ENCODE results near the gene CCDC149.

Gene CCDC149

DNA sequence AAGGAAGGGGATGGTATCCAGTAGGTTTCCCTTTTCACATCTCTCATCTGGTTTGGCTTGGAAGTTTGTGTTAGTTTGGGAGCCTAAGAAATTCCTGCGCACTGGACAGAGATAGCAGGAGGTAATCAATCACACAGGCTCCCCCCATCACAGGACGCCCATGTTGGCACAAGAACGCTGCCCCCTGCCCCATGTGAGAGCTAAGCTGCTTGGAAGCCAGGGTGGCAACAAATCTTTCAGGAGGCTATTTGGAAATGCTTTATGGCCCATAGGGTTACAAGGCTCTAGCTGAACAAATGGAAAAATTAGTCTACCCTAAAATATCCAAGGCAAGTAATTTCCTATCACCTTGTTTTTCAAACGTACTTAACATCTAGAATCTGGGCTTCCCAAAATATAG lies 63.5 kb downstream of the CCDC149 start:
- Histone ChIP-seq H3K9ac (ENCODE audit: low read length) (no peak overlapping the region), H2AFZ (ENCODE audit: low read depth, low read length) (no peak overlapping the region), H4K20me1 (ENCODE audit: insufficient read depth, low read length) (no peaks in the 10 kb centered on the region), H3K36me3 (replicated peaks; ENCODE audit: low read depth, low read length) (no peaks in the 10 kb centered on the region), H3K27me3 (ENCODE audit: low read depth, low read length) (peaks cover 15% of the 10 kb centered on the region; the same call in 1 of the 2 replicates), H3K4me1 (ENCODE audit: low read length) (no peaks in the 10 kb centered on the region), H3K79me2 (ENCODE audit: low read length) (no peaks in the 10 kb centered on the region), H3K4me2 (ENCODE audit: low read length) (no peak overlapping the region), H3K27ac (ENCODE audit: low read length) (no peak overlapping the region), H3K9me3 (ENCODE audit: insufficient read depth, low read length) (no peaks in the 10 kb centered on the region), H3K4me3 (ENCODE audit: low read length) (no peak overlapping the region)
- TF ChIP-seq, protein P1, sequence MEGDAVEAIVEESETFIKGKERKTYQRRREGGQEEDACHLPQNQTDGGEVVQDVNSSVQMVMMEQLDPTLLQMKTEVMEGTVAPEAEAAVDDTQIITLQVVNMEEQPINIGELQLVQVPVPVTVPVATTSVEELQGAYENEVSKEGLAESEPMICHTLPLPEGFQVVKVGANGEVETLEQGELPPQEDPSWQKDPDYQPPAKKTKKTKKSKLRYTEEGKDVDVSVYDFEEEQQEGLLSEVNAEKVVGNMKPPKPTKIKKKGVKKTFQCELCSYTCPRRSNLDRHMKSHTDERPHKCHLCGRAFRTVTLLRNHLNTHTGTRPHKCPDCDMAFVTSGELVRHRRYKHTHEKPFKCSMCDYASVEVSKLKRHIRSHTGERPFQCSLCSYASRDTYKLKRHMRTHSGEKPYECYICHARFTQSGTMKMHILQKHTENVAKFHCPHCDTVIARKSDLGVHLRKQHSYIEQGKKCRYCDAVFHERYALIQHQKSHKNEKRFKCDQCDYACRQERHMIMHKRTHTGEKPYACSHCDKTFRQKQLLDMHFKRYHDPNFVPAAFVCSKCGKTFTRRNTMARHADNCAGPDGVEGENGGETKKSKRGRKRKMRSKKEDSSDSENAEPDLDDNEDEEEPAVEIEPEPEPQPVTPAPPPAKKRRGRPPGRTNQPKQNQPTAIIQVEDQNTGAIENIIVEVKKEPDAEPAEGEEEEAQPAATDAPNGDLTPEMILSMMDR (IDR thresholded peaks at IDR 0.05; ENCODE audit: low read depth, low read length), result no peak
- no peak for TF ChIP-seq EZH2phosphoT487 (IDR thresholded peaks at IDR 0.05; ENCODE audit: low read depth)

DNA sequence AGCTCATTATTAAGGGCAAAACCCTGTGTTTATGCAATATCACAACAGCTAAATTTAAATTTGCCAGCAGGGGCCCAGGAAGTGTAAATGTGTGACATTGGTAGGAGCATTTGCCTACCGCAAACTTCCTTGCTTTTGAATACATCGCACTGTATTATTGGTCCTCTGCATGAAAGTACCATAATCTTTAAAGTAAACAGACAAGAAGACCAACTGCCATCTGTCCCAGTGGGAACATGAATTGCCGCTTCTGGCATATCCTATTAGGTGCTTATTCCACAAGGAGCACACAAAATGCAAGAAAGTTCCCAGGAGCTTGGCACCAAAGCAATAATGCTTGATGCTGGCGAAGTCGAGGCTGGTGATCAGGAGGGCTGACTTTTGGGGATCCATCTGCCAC lies 66.1 kb downstream of the CCDC149 start:
- Histone ChIP-seq H3K4me1 (ENCODE audit: low read length) (no peaks in the 10 kb centered on the region), H3K9me3 (ENCODE audit: insufficient read depth, low read length) (no peaks in the 10 kb centered on the region), H3K4me2 (ENCODE audit: low read length) (no peak overlapping the region), H3K4me3 (ENCODE audit: low read length) (no peak overlapping the region), H3K36me3 (replicated peaks; ENCODE audit: low read depth, low read length) (no peaks in the 10 kb centered on the region), H3K27me3 (ENCODE audit: low read depth, low read length) (0 out of 2 replicates have a peak, but pooled peaks cover 4% of the 10 kb centered on the region), H3K79me2 (ENCODE audit: low read length) (no peaks in the 10 kb centered on the region), H4K20me1 (ENCODE audit: insufficient read depth, low read length) (no peaks in the 10 kb centered on the region), H3K9ac (ENCODE audit: low read length) (no peak overlapping the region), H2AFZ (ENCODE audit: low read depth, low read length) (no peak overlapping the region), H3K27ac (ENCODE audit: low read length) (no peak overlapping the region)
- TF ChIP-seq EZH2phosphoT487 (IDR thresholded peaks at IDR 0.05; ENCODE audit: low read depth), result no peak
- TF ChIP-seq, protein P1 (IDR thresholded peaks at IDR 0.05; ENCODE audit: low read depth, low read length), result no peak

DNA sequence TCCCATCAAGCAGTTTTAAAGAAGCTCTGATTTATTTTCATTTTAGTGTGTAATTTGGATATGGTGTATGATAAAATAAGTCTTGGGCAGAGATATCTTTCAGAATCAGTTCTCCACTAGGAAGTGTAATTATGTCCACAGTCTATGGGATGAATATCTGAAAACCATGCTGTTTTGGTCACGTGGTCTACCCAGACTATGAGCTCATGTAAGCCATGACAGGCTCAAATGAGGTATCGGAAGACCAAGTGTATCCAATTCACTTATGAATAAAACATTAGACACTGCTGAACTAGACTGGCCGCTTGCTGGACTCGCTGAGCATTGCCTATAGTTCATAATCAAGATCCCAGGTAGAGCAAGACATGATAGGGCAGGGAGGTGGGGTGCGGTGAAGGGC lies 66.9 kb downstream of the CCDC149 start:
- no peaks in the 10 kb centered on the region for H3K79me2 ChIP-seq (ENCODE audit: low read length)
- no peaks in the 10 kb centered on the region for H3K4me1 ChIP-seq (ENCODE audit: low read length)
- H4K20me1 ChIP-seq (ENCODE audit: insufficient read depth, low read length), result no peaks in the 10 kb centered on the region
- no peak overlapping the region for H2AFZ ChIP-seq (ENCODE audit: low read depth, low read length)
- no peak overlapping the region for H3K4me3 ChIP-seq (ENCODE audit: low read length)
- H3K36me3 ChIP-seq (replicated peaks; ENCODE audit: low read depth, low read length), result no peaks in the 10 kb centered on the region
- no peak overlapping the region for H3K27ac ChIP-seq (ENCODE audit: low read length)
- H3K4me2 ChIP-seq (ENCODE audit: low read length), result no peak overlapping the region
- H3K27me3 ChIP-seq (ENCODE audit: low read depth, low read length), result 0 out of 2 replicates have a peak, but pooled peaks cover 3% of the 10 kb centered on the region
- H3K9me3 ChIP-seq (ENCODE audit: insufficient read depth, low read length), result no peaks in the 10 kb centered on the region
- TF ChIP-seq, protein P1 (IDR thresholded peaks at IDR 0.05; ENCODE audit: low read depth, low read length), result no peak
- no peak for TF ChIP-seq EZH2phosphoT487 (IDR thresholded peaks at IDR 0.05; ENCODE audit: low read depth)
- no peak overlapping the region for H3K9ac ChIP-seq (ENCODE audit: low read length)

DNA sequence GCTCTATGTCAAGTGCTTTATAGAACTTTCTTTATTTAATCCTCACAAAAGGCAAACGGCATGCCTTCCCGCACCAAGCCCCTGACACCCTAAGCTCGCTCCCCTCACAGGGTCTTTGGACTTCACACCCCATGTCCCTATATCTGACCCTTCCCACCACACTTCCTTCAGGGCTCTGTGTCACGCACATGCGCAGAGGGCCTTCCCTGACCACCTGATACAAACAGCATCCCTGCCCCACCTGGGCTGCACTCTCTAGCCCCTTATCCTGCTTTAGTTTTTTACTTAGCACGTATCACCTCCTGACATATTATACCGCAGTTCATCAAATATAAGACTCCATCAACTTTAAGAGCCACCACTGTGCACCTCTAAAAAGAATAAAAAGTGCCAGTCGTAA lies 67.7 kb downstream of the CCDC149 start:
- Histone ChIP-seq H3K4me2 (ENCODE audit: low read length) (no peak overlapping the region), H3K9me3 (ENCODE audit: insufficient read depth, low read length) (no peaks in the 10 kb centered on the region), H3K79me2 (ENCODE audit: low read length) (no peaks in the 10 kb centered on the region), H4K20me1 (ENCODE audit: insufficient read depth, low read length) (no peaks in the 10 kb centered on the region), H3K9ac (ENCODE audit: low read length) (no peak overlapping the region), H3K4me3 (ENCODE audit: low read length) (no peak overlapping the region), H2AFZ (ENCODE audit: low read depth, low read length) (no peak overlapping the region), H3K27me3 (ENCODE audit: low read depth, low read length) (0 out of 2 replicates have a peak, but pooled peaks cover under 1% of the 10 kb centered on the region), H3K4me1 (ENCODE audit: low read length) (no peaks in the 10 kb centered on the region), H3K27ac (ENCODE audit: low read length) (no peak overlapping the region), H3K36me3 (replicated peaks; ENCODE audit: low read depth, low read length) (no peaks in the 10 kb centered on the region)
- TF ChIP-seq EZH2phosphoT487 (IDR thresholded peaks at IDR 0.05; ENCODE audit: low read depth), result no peak
- TF ChIP-seq, protein P1 (IDR thresholded peaks at IDR 0.05; ENCODE audit: low read depth, low read length), result no peak
